H9 (cell line): Measurements from ENCODE around the gene CCDC51. TPM values are rescaled to one million over a fixed set of nuclear protein-coding genes. Genes with fewer than 3 reads are reported as not detected.
A peak's percentile ranks its signal among the peaks of the same experiment; 100 is the strongest.

Experiments used
- DNase-seq: peaks from one replicate; pipeline ENCODE4 v3.0.0-alpha.2; 2017
- H2AFZ ChIP-seq: one replicate; pipeline ENCODE4 v1.6.1; 2013; ENCODE audit warnings: mild to moderate bottlenecking, low read length, control low read depth, moderate library complexity
- H2AK5ac ChIP-seq: 2 replicates; pipeline ENCODE4 v1.6.1; 2013; ENCODE audit warnings: low read length, control low read depth, mixed read lengths; ENCODE audit not compliant: insufficient read length
- H2BK120ac ChIP-seq: one replicate; pipeline ENCODE4 v1.6.1; 2013; ENCODE audit warnings: low read depth, mild to moderate bottlenecking, low read length, control low read depth, inconsistent platforms; ENCODE audit not compliant: poor library complexity, severe bottlenecking
- H2BK12ac ChIP-seq: 2 replicates; pipeline ENCODE4 v1.6.1; 2013; ENCODE audit warnings: low read length, control low read depth, mixed read lengths, low read depth; ENCODE audit not compliant: insufficient read length
- H2BK15ac ChIP-seq: 2 replicates; pipeline ENCODE4 v1.6.1; 2013; ENCODE audit warnings: low read depth, low read length, control low read depth
- H2BK20ac ChIP-seq: one replicate; pipeline ENCODE4 v1.6.1; 2013; ENCODE audit warnings: low read depth, mild to moderate bottlenecking, low read length, control low read depth, inconsistent platforms; ENCODE audit not compliant: poor library complexity, severe bottlenecking
- H2BK5ac ChIP-seq: 2 replicates; pipeline ENCODE4 v1.6.1; 2013; ENCODE audit warnings: low read length, control low read depth, mixed read lengths; ENCODE audit not compliant: insufficient read length
- H3K14ac ChIP-seq: 2 replicates; pipeline ENCODE4 v1.6.1; 2013; ENCODE audit warnings: low read length, control low read depth; ENCODE audit not compliant: insufficient read depth
- H3K18ac ChIP-seq: 2 replicates; pipeline ENCODE4 v1.6.1; 2013; ENCODE audit warnings: low read depth, mild to moderate bottlenecking, mixed read lengths, low read length, control low read depth; ENCODE audit not compliant: insufficient read length
- H3K23ac ChIP-seq: 2 replicates; pipeline ENCODE4 v1.6.1; 2013; ENCODE audit warnings: low read length, control low read depth, mixed read lengths, low read depth; ENCODE audit not compliant: insufficient read length
- H3K23me2 ChIP-seq: 2 replicates; pipeline ENCODE4 v1.6.1; 2013; ENCODE audit warnings: low read depth, mild to moderate bottlenecking, mixed read lengths, low read length, control low read depth; ENCODE audit not compliant: insufficient read length, poor library complexity, severe bottlenecking
- H3K27ac ChIP-seq: 2 replicates; pipeline ENCODE4 v1.5.1; 2013; ENCODE audit warnings: low read length, control low read depth, mixed read lengths, low read depth; ENCODE audit not compliant: insufficient read length
- H3K27me3 ChIP-seq: 2 replicates; pipeline ENCODE4 v1.6.1; 2013; ENCODE audit warnings: low read length, control low read depth, inconsistent platforms; ENCODE audit not compliant: insufficient read depth
- H3K4ac ChIP-seq: 2 replicates; pipeline ENCODE4 v1.6.1; 2013; ENCODE audit warnings: low read depth, mild to moderate bottlenecking, control low read depth, inconsistent platforms, low read length, moderate library complexity
- H3K4me1 ChIP-seq: 2 replicates; pipeline ENCODE4 v1.6.1; 2013; ENCODE audit warnings: low read length, control low read depth, inconsistent platforms; ENCODE audit not compliant: insufficient read depth
- H3K4me2 ChIP-seq: 2 replicates; pipeline ENCODE4 v1.6.1; 2013; ENCODE audit warnings: low read length, control low read depth, mixed read lengths; ENCODE audit not compliant: insufficient read length, insufficient read depth
- H3K56ac ChIP-seq: 2 replicates; pipeline ENCODE4 v1.6.1; 2013; ENCODE audit warnings: low read depth, mild to moderate bottlenecking, mixed read lengths, low read length, control low read depth; ENCODE audit not compliant: insufficient read length
- H3K79me1 ChIP-seq: 2 replicates; pipeline ENCODE4 v1.6.1; 2013; ENCODE audit warnings: low read depth, mild to moderate bottlenecking, moderate library complexity, low read length, control low read depth, inconsistent platforms; ENCODE audit not compliant: insufficient read depth, poor library complexity, severe bottlenecking
- H3K79me2 ChIP-seq: 2 replicates; pipeline ENCODE4 v1.6.1; 2013; ENCODE audit warnings: low read length, control low read depth, inconsistent platforms; ENCODE audit not compliant: insufficient read depth
- H3K9ac ChIP-seq: 2 replicates; pipeline ENCODE4 v1.6.1; 2013; ENCODE audit warnings: low read length, control low read depth, mixed read lengths; ENCODE audit not compliant: insufficient read length; ENCODE audit errors: extremely low read depth
- H3K9me3 ChIP-seq: one replicate; pipeline ENCODE4 v1.6.1; 2013; ENCODE audit warnings: low read depth, low read length, inconsistent platforms; ENCODE audit not compliant: control insufficient read depth
- H3T11ph ChIP-seq: one replicate; pipeline ENCODE4 v1.6.1; 2013; ENCODE audit warnings: mild to moderate bottlenecking, low read length, control low read depth, inconsistent platforms
- H4K20me1 ChIP-seq: one replicate; pipeline ENCODE4 v1.6.1; 2013; ENCODE audit not compliant: control insufficient read depth, insufficient read length, insufficient read depth
- H4K5ac ChIP-seq: 2 replicates; pipeline ENCODE4 v1.6.1; 2013; ENCODE audit warnings: low read depth, mild to moderate bottlenecking, mixed read lengths, low read length, control low read depth; ENCODE audit not compliant: insufficient read length
- H4K8ac ChIP-seq: replicated peaks from 2 replicates; pipeline ENCODE4 v1.6.1; 2013; ENCODE audit warnings: low read length, control low read depth, mixed read lengths, low read depth; ENCODE audit not compliant: insufficient read length
- H4K91ac ChIP-seq: 2 replicates; pipeline ENCODE4 v1.6.1; 2013; ENCODE audit warnings: low read depth, mild to moderate bottlenecking, moderate library complexity, mixed read lengths, low read length, control low read depth; ENCODE audit not compliant: insufficient read length
- H3K27ac Mint-ChIP-seq, 3 experiments: 2 replicates in 2 of 3; 3 replicates in 1 of 3; pipeline ENCODE4 v1.8.0; 2020 to 2021; ENCODE audit warnings: mixed read lengths in 3 of 3, mild to moderate bottlenecking in 1 of 3, moderate library complexity in 1 of 3
- H3K27me3 Mint-ChIP-seq: 2 replicates; pipeline ENCODE4 v1.8.0; 2021; ENCODE audit warnings: low read depth, mild to moderate bottlenecking, moderate library complexity, mixed read lengths
- H3K36me3 Mint-ChIP-seq, 3 experiments: 2 replicates in 2 of 3; 3 replicates in 1 of 3; pipeline ENCODE4 v1.8.0; 2020 to 2021; ENCODE audit warnings: low read depth in 3 of 3, mixed read lengths in 3 of 3; ENCODE audit not compliant: insufficient read depth in 1 of 3
- H3K4me1 Mint-ChIP-seq, 2 experiments: 2 replicates each; pipeline ENCODE4 v1.8.0; 2020; ENCODE audit warnings: mixed read lengths in 2 of 2
- H3K4me3 Mint-ChIP-seq, 2 experiments: 2 replicates in 1 of 2; 3 replicates in 1 of 2; pipeline ENCODE4 v1.8.0; 2020 to 2021; ENCODE audit warnings: mild to moderate bottlenecking in 2 of 2, mixed read lengths in 2 of 2, moderate library complexity in 1 of 2
- H3K9me3 Mint-ChIP-seq, 2 experiments: 2 replicates in 1 of 2; 3 replicates in 1 of 2; pipeline ENCODE4 v1.8.0; 2020; ENCODE audit warnings: mild to moderate bottlenecking in 2 of 2, mixed read lengths in 2 of 2, moderate library complexity in 1 of 2
- CTCF ChIP-seq: fragments of 200-600 bp; sonication (generic); conservative IDR thresholded peaks from 3 replicates; pipeline ENCODE4 v1.8.0; 2021; ENCODE audit warnings: antibody characterized with exemption, mild to moderate bottlenecking
- WGBS: extraction: QIAGEN DNeasy Blood & Tissue Kit; methylation state at CpG from one replicate; pipeline ENCODE4 v1.1.7; 2013; ENCODE audit warnings: missing lambda C conversion rate, low lambda C conversion rate, mixed read lengths; ENCODE audit not compliant: insufficient read length; ENCODE audit errors: extremely low coverage; 5-methylcytosine and 5-hydroxymethylcytosine counted together
- total RNA-seq: library from RNA; stranded (reverse); gene quantifications from 2 replicates; pipeline ENCODE4 v1.2.1, GENCODE V29; 2021

Gene CCDC51
- total RNA-seq, 1 experiment from 2014 or later, result 20.0 TPM

GRCh38 chr3:48398701-48399386, 41.1 kb downstream of the CCDC51 start:
- Mint-ChIP-seq H3K9me3 (no peaks in the 10 kb centered on the region), H3K27me3 (peaks cover 8% of the 10 kb centered on the region), H3K36me3 (peaks cover 7 to 30% (median 16%) of the 10 kb centered on the region in 3 experiments), H3K27ac (peak overlapping the region in 2 of 3 experiments; percentile 35 to 68; a peak in 2 of 7 replicates), H3K4me1 (peaks cover 10% of the 10 kb centered on the region in 2 experiments), H3K4me3 (no peak overlapping the region)
- no peak overlapping the region for H3K14ac ChIP-seq
- H3K79me2 ChIP-seq, result no peaks in the 10 kb centered on the region
- H3K4me2 ChIP-seq, result no peak overlapping the region
- H3K9ac ChIP-seq, result no peak overlapping the region
- no peak overlapping the region for H3K23ac ChIP-seq
- peak; percentile 30 for DNase-seq
- H3K23me2 ChIP-seq, result no peaks in the 10 kb centered on the region
- H3K18ac ChIP-seq, result no peak overlapping the region
- H3K56ac ChIP-seq, result no peak overlapping the region
- H3K27me3 ChIP-seq, result no peaks in the 10 kb centered on the region
- no CpG with 5 or more reads among the region's 11 CpGs for WGBS
- H2BK5ac ChIP-seq, result no peak overlapping the region
- H3T11ph ChIP-seq, result no peak overlapping the region
- no peak overlapping the region for H2AK5ac ChIP-seq
- no peak overlapping the region for H4K5ac ChIP-seq
- H2AFZ ChIP-seq, result no peak overlapping the region
- no peak overlapping the region for H2BK15ac ChIP-seq
- no peaks in the 10 kb centered on the region for H3K9me3 ChIP-seq
- no peaks in the 10 kb centered on the region for H4K20me1 ChIP-seq
- no peaks in the 10 kb centered on the region for H3K79me1 ChIP-seq
- H4K8ac ChIP-seq, result no peak overlapping the region
- 0 out of 2 replicates have a peak, but pooled peaks cover 2% of the 10 kb centered on the region for H3K4me1 ChIP-seq
- no peak overlapping the region for H4K91ac ChIP-seq
- no peak overlapping the region for H2BK20ac ChIP-seq
- no peak for TF ChIP-seq CTCF
- H3K27ac ChIP-seq, result no peak overlapping the region
- no peak overlapping the region for H3K4ac ChIP-seq
- no peak overlapping the region for H2BK120ac ChIP-seq
- H2BK12ac ChIP-seq, result no peak overlapping the region
